Occipital lobe (tissue), 2 donors: ENCODE results near the gene GOSR1. TPM values are rescaled to one million over a fixed set of nuclear protein-coding genes. Genes with fewer than 3 reads are reported as not detected.
"Not testable (repeated sequence)": the region's sequence is repeated elsewhere in the genome, so short reads cannot be mapped to it uniquely, and the experiment has no call there.

Source experiments
- DNase-seq: peaks from one replicate; lab custom pipeline; 2025; lab: John Stamatoyannopoulos, UW
- total RNA-seq: library from RNA; depleted of rRNA; stranded (reverse); fragments of >200 nt; gene quantifications from one replicate; pipeline ENCODE4 v1.2.3, GENCODE V29; 2014

GOSR1 gene
- total RNA-seq, 1 donor from 2014 or later, result 27.9 TPM

GRCh38 chr17:30575648-30576325 is 98.6 kb downstream of the GOSR1 start:
- DNase-seq, result not testable (repeated sequence)

DNA sequence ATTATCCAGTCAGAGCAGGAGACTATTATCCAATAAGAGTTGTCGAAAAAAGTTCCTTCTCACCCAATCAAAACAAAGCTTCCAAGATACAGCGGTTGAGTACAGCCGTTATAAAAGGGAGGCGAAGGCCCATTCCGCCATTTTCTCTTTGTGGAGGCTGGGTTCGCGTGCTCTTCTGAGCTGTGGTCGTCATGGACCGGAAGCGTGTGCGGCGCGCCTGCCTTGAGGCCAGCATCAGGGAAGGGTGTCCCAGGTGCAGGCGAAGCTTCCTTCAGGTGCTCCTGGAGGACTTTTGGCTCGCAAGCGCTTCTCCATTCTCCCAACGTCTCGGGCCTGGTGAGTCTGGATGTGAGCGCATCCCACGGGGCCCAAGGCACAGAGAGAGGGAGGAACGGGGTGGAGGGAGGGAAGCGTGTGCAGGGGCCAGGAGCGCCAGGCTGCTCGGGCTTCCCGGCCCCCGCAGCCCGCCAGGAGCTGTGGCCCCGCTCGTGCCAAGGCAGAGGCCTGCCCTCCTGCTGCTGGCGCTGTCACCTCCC is 99.2 kb downstream of the GOSR1 start:
- DNase-seq, result no peak

Other genes with a start within 250 kb of the GOSR1 start
- gene SLC6A4, start 241.7 kb upstream of the GOSR1 start, total RNA-seq, result 2.2 TPM
- 37.6 TPM for gene BLMH, start 185.5 kb upstream of the GOSR1 start, total RNA-seq
- gene TMIGD1, start 143.4 kb upstream of the GOSR1 start, total RNA-seq, result not detected
- gene CPD, start 98.5 kb upstream of the GOSR1 start, total RNA-seq, result 60.4 TPM